ENCODE data around the gene CD151.

The CD151 gene

GRCh38 chr11:815675-816432 is 16.9 kb upstream of the CD151 start:
- DNase-seq: no peak

GRCh38 chr11:816433-816779 is 16.3 kb upstream of the CD151 start:
- DNase-seq: no peak

- no peak for DNase-seq
Measured at GRCh38 chr11:818396-819128, 14.2 kb upstream of the CD151 start, which contains the start of gene PNPLA2. Gene PNPLA2, plus strand, starts transcription at chr11:818914. Its CDS starts 805 bp downstream, at chr11:819719.

GRCh38 chr11:819129-819931 is 13.4 kb upstream of the CD151 start:
- DNase-seq: peak; percentile 87

GRCh38 chr11:819943-820649 is 12.7 kb upstream of the CD151 start:
- peak; percentile 69 for DNase-seq

- DNase-seq: peak; percentile 62
Measured at GRCh38 chr11:820655-821511, 11.9 kb upstream of the CD151 start.

GRCh38 chr11:821512-822371 is 11.0 kb upstream of the CD151 start:
- DNase-seq: no peak

- DNase-seq: no peak
Measured at GRCh38 chr11:823441-824291, 9.1 kb upstream of the CD151 start.

GRCh38 chr11:824292-824880 is 8.4 kb upstream of the CD151 start:
- no peak for DNase-seq

- no peak for DNase-seq
Measured at GRCh38 chr11:824942-825341, 7.8 kb upstream of the CD151 start.

GRCh38 chr11:825366-826226 is 7.2 kb upstream of the CD151 start:
- no peak for DNase-seq

- DNase-seq: no peak
Measured at GRCh38 chr11:826227-826621, 6.5 kb upstream of the CD151 start.

GRCh38 chr11:826836-827145 is 6.0 kb upstream of the CD151 start:
- DNase-seq: no peak

GRCh38 chr11:827146-827896 is 5.4 kb upstream of the CD151 start:
- no peak for DNase-seq

- DNase-seq: no peak
Measured at GRCh38 chr11:827897-828192, 4.9 kb upstream of the CD151 start, which contains the start of gene CRACR2B. Gene CRACR2B, plus strand, starts transcription at chr11:827919. Its CDS starts 689 bp downstream, at chr11:828608.

GRCh38 chr11:828506-829175 is 4.1 kb upstream of the CD151 start:
- no peak for DNase-seq

GRCh38 chr11:829176-829846 is 3.4 kb upstream of the CD151 start:
- no peak for DNase-seq
